Suprapubic skin (tissue), 4 donors: ENCODE results near the gene PNPLA8. TPM values are rescaled to one million over a fixed set of nuclear protein-coding genes. Genes with fewer than 3 reads are reported as not detected.

Experiments
- DNase-seq, 2 donors: peaks; one replicate each; pipeline ENCODE4 v3.0.0-alpha.2; 2019; ENCODE audit warnings: low spot score in 2 of 2
- H3K27ac ChIP-seq: fragments of 200-600 bp; sonication (generic); one replicate; pipeline ENCODE4 v1.5.1; 2019
- H3K27me3 ChIP-seq: fragments of 200-600 bp; sonication (generic); one replicate; pipeline ENCODE4 v1.5.1; 2019
- H3K36me3 ChIP-seq: fragments of 200-600 bp; sonication (generic); one replicate; pipeline ENCODE4 v1.5.1; 2019
- H3K4me1 ChIP-seq: fragments of 200-600 bp; sonication (generic); one replicate; pipeline ENCODE4 v1.5.1; 2019
- H3K4me3 ChIP-seq: fragments of 200-600 bp; sonication (generic); one replicate; pipeline ENCODE4 v1.5.1; 2019; ENCODE audit warnings: mild to moderate bottlenecking
- H3K9me3 ChIP-seq: fragments of 200-600 bp; sonication (generic); one replicate; pipeline ENCODE4 v1.5.1; 2019
- CTCF ChIP-seq, 2 donors: fragments of 200-600 bp in 1 of 2; fragments of 450-650 bp in 1 of 2; sonication (generic) in 1 of 2; IDR thresholded peaks; one replicate each; pipeline ENCODE4 v1.5.1; 2016 to 2019; ENCODE audit warnings: antibody characterized with exemption in 2 of 2, mild to moderate bottlenecking in 1 of 2, moderate library complexity in 1 of 2
- EP300 ChIP-seq: sonication (generic); formaldehyde crosslinking; IDR thresholded peaks from one replicate; pipeline ENCODE4 v1.6.1; 2017; ENCODE audit warnings: antibody characterized with exemption
- POLR2A ChIP-seq, 2 donors: fragments of 450-650 bp; IDR thresholded peaks; one replicate each; pipeline ENCODE4 v1.6.1; 2017; ENCODE audit warnings: antibody characterized with exemption in 2 of 2, mild to moderate bottlenecking in 2 of 2, moderate library complexity in 2 of 2
- POLR2AphosphoS5 ChIP-seq, 3 donors: sonication (generic); formaldehyde crosslinking; IDR thresholded peaks; one replicate each; pipeline ENCODE4 v1.6.1; 2017; ENCODE audit warnings: antibody characterized with exemption in 3 of 3
- WGBS: methylation state at CpG from one replicate; pipeline ENCODE4 v1.1.5; 2018; 5-methylcytosine and 5-hydroxymethylcytosine counted together
- total RNA-seq, 4 donors: library from RNA; depleted of rRNA; stranded (reverse); fragments of >200 nt; gene quantifications; one replicate each; pipeline ENCODE4 v1.1.0, GENCODE V29; 2016

Gene PNPLA8
- total RNA-seq = 10 to 100 TPM; 28.1 to 49.8 (median 41.5) TPM

GRCh38 chr7:108525985-108526767 is at the start of gene PNPLA8:
Gene PNPLA8 (minus strand): TSS chr7:108526135. CDS start chr7:108515491, 10,644 bp downstream.
- Histone ChIP-seq H3K27ac (peak within 1 kb of the TSS; percentile 100), H3K4me3 (peak within 1 kb of the TSS; percentile 73), H3K9me3 (no peaks in the 10 kb centered on the region), H3K27me3 (no peaks in the 10 kb centered on the region), H3K4me1 (peaks cover 51% of the 10 kb centered on the region), H3K36me3 (no peaks in the 10 kb centered on the region)
- peak; percentile 100 for DNase-seq
- TF ChIP-seq EP300 (peak; percentile 97), POLR2AphosphoS5 (IDR thresholded peaks at IDR 0.05) (peak; percentile 29 to 97 (median 73)), CTCF (IDR thresholded peaks at IDR 0.05) (no peak), POLR2A (IDR thresholded peaks at IDR 0.05) (peak; percentile 37 to 94)
- WGBS = 0% methylated on average over 29 of the region's 64 CpGs

- no peak for TF ChIP-seq POLR2AphosphoS5 (IDR thresholded peaks at IDR 0.05)
- no peak for TF ChIP-seq CTCF (IDR thresholded peaks at IDR 0.05)
- no peak for TF ChIP-seq POLR2A (IDR thresholded peaks at IDR 0.05)
- TF ChIP-seq EP300 = no peak
- no peak overlapping the region for H3K27ac ChIP-seq
- H3K9me3 ChIP-seq = no peaks in the 10 kb centered on the region
- H3K36me3 ChIP-seq = peaks cover 28% of the 10 kb centered on the region
- H3K4me1 ChIP-seq = peaks cover 15% of the 10 kb centered on the region
- no peak overlapping the region for H3K4me3 ChIP-seq
- no peaks in the 10 kb centered on the region for H3K27me3 ChIP-seq
- no peak for DNase-seq
- WGBS = 63% methylated on average over 2 of the region's 2 CpGs
Measured at GRCh38 chr7:108575156-108575555, 49.2 kb upstream of the PNPLA8 start.

GRCh38 chr7:108572480-108572879 is 46.5 kb upstream of the PNPLA8 start:
- H3K9me3 ChIP-seq = no peaks in the 10 kb centered on the region
- H3K27ac ChIP-seq = no peak overlapping the region
- no peaks in the 10 kb centered on the region for H3K27me3 ChIP-seq
- DNase-seq = no peak
- H3K4me1 ChIP-seq = peaks cover 25% of the 10 kb centered on the region
- H3K36me3 ChIP-seq = peaks cover 18% of the 10 kb centered on the region
- H3K4me3 ChIP-seq = no peak overlapping the region
- TF ChIP-seq CTCF (IDR thresholded peaks at IDR 0.05) (no peak), POLR2AphosphoS5 (IDR thresholded peaks at IDR 0.05) (no peak), POLR2A (IDR thresholded peaks at IDR 0.05) (no peak), EP300 (no peak)
- 94% methylated on average over 2 of the region's 2 CpGs for WGBS

- H3K9me3 ChIP-seq = no peaks in the 10 kb centered on the region
- under 1% methylated on average over 29 of the region's 36 CpGs for WGBS
- peak overlapping the region; percentile 99 for H3K27ac ChIP-seq
- H3K36me3 ChIP-seq = peaks cover 18% of the 10 kb centered on the region
- H3K27me3 ChIP-seq = no peaks in the 10 kb centered on the region
- no peak for TF ChIP-seq CTCF (IDR thresholded peaks at IDR 0.05)
- TF ChIP-seq EP300 = no peak
- no peak for TF ChIP-seq POLR2AphosphoS5 (IDR thresholded peaks at IDR 0.05)
- no peak for TF ChIP-seq POLR2A (IDR thresholded peaks at IDR 0.05)
- H3K4me1 ChIP-seq = peaks cover 25% of the 10 kb centered on the region
- peak overlapping the region; percentile 93 for H3K4me3 ChIP-seq
- peak; percentile 74 to 79 for DNase-seq
Measured at GRCh38 chr7:108570146-108570755, 44.3 kb upstream of the PNPLA8 start.
